ENCODE results near the gene PLPPR1.

Gene PLPPR1

GRCh38 chr9:101350285-101350684 is 321.8 kb downstream of the PLPPR1 start:
- DNase-seq (ENCODE audit: low read depth in 2 of 2), result no peak

GRCh38 chr9:101352892-101353463 is 324.5 kb downstream of the PLPPR1 start:
- DNase-seq (ENCODE audit: low read depth in 2 of 2), result no peak

GRCh38 chr9:101353683-101354082 is 325.2 kb downstream of the PLPPR1 start:
- DNase-seq (ENCODE audit: low read depth in 2 of 2), result no peak

DNA sequence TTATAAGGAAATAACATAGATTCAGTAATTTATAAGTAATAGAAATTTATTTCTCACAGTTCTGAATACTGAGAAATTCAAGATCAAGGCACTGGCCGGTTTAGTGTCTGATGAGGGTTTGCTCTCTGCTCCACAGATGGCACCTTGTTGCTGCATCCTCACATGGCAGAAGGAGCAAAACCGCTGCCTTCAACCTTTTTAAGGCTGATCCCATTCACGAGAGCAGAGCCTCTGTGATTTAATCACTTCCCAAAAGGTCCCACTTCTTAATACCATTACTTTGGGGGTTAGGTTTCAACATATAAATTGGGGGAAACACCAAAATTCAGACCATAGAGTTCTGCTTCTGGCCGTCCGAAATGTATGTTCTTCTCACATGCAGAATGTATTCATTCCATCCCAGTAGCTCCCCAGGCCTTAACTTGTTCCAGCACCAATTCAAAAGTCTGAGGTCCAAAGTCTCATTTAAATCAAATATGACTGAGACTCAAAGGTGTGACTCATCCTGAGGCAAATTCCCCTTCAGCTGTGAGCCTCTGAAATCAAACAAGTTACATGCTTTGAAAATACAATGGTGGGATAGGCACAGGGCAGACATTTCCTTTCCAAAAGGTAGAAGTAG is 325.7 kb downstream of the PLPPR1 start:
- no peak for DNase-seq (ENCODE audit: low read depth in 2 of 2)

GRCh38 chr9:101354765-101355708 is 326.5 kb downstream of the PLPPR1 start:
- DNase-seq (ENCODE audit: low read depth in 2 of 2), result no peak

- DNase-seq (ENCODE audit: low read depth in 2 of 2), result no peak
Measured at GRCh38 chr9:101356619-101357018, 328.1 kb downstream of the PLPPR1 start.

GRCh38 chr9:101359679-101360078 is 331.2 kb downstream of the PLPPR1 start:
- DNase-seq (ENCODE audit: low read depth in 2 of 2), result no peak

- no peak for DNase-seq (ENCODE audit: low read depth in 2 of 2)
Measured at GRCh38 chr9:101360647-101361046, 332.1 kb downstream of the PLPPR1 start.

GRCh38 chr9:101362450-101362849 is 333.9 kb downstream of the PLPPR1 start:
- no peak for DNase-seq (ENCODE audit: low read depth in 2 of 2)

- no peak for DNase-seq (ENCODE audit: low read depth in 2 of 2)
Measured at GRCh38 chr9:101365181-101365580, 336.7 kb downstream of the PLPPR1 start.

- DNase-seq (ENCODE audit: low read depth in 2 of 2), result no peak
Measured at GRCh38 chr9:101366038-101366756, 337.7 kb downstream of the PLPPR1 start.

DNA sequence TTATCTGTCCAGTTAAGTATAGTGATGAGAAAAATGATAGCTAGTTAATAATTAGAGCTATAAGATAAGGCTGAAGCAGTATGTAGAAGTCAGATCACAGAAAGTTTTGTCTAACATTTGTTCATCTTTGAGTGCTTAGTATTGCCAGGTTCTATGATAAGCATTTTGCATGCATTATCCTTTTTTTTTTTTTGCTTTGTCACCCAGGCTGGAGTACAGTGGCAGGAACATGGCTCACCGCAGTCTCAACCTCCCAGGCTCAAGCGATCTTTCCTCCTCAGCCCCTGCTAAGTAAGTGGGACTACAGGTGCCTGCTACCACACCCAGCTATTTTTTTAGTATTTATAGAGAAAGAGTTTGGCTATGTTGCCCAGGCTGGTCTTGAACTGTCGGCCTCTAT is 338.8 kb downstream of the PLPPR1 start:
- no peak for DNase-seq (ENCODE audit: low read depth in 2 of 2)

- DNase-seq (ENCODE audit: low read depth in 2 of 2), result no peak
Measured at GRCh38 chr9:101369286-101369685, 340.8 kb downstream of the PLPPR1 start.

- DNase-seq (ENCODE audit: low read depth in 2 of 2), result no peak
Measured at GRCh38 chr9:101369884-101370531, 341.5 kb downstream of the PLPPR1 start.

DNA sequence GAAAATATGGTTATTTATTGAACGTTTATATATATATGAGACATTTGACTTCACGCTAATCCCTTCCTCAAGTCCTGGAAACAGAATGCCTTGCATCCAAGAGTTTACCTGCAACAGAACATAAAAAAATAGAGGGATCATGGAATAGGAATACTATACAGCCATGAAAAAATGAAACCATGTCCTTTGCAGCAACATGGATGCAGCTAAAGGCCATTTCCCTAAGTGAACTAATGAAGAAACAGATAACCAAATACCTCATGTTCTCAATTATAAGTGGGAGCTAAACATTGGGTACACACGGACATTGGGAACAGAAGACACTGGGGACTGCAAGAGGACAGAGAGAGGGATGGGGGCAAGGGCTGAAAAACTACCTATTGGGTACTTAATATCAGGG is 343.3 kb downstream of the PLPPR1 start:
- DNase-seq (ENCODE audit: low read depth in 2 of 2), result no peak

DNA sequence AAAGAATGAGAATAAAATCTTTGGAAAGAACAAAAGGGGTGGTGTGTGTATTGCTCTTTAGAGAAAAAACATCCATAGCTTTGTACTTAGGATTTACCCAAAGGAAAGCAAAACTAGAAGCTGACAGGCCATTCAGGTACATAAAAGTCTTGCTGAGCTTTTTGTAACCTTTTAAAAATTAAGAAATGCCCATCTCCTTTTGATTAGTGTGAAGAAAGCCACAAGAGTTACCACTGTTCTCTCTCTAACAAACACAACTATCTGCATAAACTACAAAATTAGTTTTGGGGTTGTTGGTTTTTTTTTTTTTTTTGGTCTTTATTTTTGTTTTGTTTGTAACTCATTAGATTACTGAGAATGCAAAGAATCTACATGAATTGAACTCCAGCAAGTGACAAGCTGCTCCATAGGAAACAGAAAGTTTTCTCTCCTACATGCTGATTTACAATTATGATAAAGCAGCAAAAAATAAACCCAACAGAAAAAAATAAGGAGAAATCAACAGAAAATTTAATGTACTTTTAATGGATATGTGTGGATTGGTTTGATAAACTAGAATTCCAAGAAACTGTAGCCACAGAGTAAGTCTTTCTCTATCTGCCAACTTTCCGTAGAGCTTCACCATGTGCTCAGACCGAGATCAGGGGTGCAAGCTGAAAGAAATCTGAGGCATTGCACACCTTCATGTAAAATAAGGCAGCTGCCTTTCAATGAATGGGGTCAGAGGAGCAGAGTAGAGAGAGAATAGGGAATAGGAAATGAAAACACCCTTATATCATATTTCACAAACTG is 344.0 kb downstream of the PLPPR1 start:
- DNase-seq (ENCODE audit: low read depth in 2 of 2), result no peak
